ENCODE measurements around the gene JADE1. TPM values are rescaled to one million over a fixed set of nuclear protein-coding genes. Genes with fewer than 3 reads are reported as not detected.

The JADE1 gene
- total and polyA plus RNA-seq, 4 donors, result 5.0 to 17.6 (median 10.5) TPM

- H3K4me1 ChIP-seq (ENCODE audit: control insufficient read depth in 4 of 4, insufficient read depth in 4 of 4, low read length in 3 of 4), result no peaks in the 10 kb centered on the region
- no peaks in the 10 kb centered on the region for H3K36me3 ChIP-seq (ENCODE audit: control insufficient read depth in 4 of 4, insufficient read depth in 3 of 4, low read depth in 1 of 4, low read length in 3 of 4)
- H3K9ac ChIP-seq (ENCODE audit: low read depth in 1 of 2, low read length in 2 of 2), result no peak overlapping the region
- no peaks in the 10 kb centered on the region for H3K27me3 ChIP-seq (ENCODE audit: control insufficient read depth in 4 of 4, insufficient read depth in 4 of 4, low read length in 3 of 4)
- H3K27ac ChIP-seq (ENCODE audit: low read depth in 1 of 2, low read length in 2 of 2), result no peak overlapping the region
- TF ChIP-seq FOXA1 (IDR thresholded peaks at IDR 0.05) (no peak), JUND (IDR thresholded peaks at IDR 0.05) (no peak), FOXA2 (IDR thresholded peaks at IDR 0.05) (no peak), HNF4A (conservative IDR thresholded peaks at IDR 0.05) (no peak), TAF1 (conservative IDR thresholded peaks at IDR 0.05) (no peak), EGR1 (IDR thresholded peaks at IDR 0.05; ENCODE audit: low read depth in 2 of 2) (no peak), GABPA (IDR thresholded peaks at IDR 0.05 in 1 of 2, conservative IDR thresholded peaks at IDR 0.05 in 1 of 2) (no peak), ZBTB33 (IDR thresholded peaks at IDR 0.05) (no peak), HNF4G (IDR thresholded peaks at IDR 0.05) (no peak), MAX (IDR thresholded peaks at IDR 0.05) (no peak), REST (IDR thresholded peaks at IDR 0.05) (no peak), NR2F2 (IDR thresholded peaks at IDR 0.05) (no peak), CTCF (IDR thresholded peaks at IDR 0.05; ENCODE audit: low read depth, low read length, missing input control) (no peak)
- H3K9me3 ChIP-seq (ENCODE audit: control insufficient read depth in 4 of 4, low read length in 3 of 4), result no peaks in the 10 kb centered on the region
- 71% methylated on average over 3 of the region's 3 CpGs for WGBS
- DNase-seq (ENCODE audit: low spot score), result no peak
- H3K4me3 ChIP-seq (ENCODE audit: low read depth in 1 of 3, low read length in 3 of 3), result no peak overlapping the region
These were observed 38.7 kb upstream of the JADE1 start for GRCh38 chr4:128770807-128771206.

- WGBS, result 97% methylated on average over 2 of the region's 2 CpGs
These were observed 34.0 kb upstream of the JADE1 start for GRCh38 chr4:128775477-128775876.

More at GRCh38 chr4:128775477-128775876, 34.0 kb upstream of the JADE1 start:
- no peak for TF ChIP-seq SP1 (IDR thresholded peaks at IDR 0.05)
- TF ChIP-seq RXRA (IDR thresholded peaks at IDR 0.05), result no peak
- no peak for TF ChIP-seq HNF4A (conservative IDR thresholded peaks at IDR 0.05)
- TF ChIP-seq GABPA (IDR thresholded peaks at IDR 0.05 in 1 of 2, conservative IDR thresholded peaks at IDR 0.05 in 1 of 2), result no peak
- Histone ChIP-seq H3K9ac (ENCODE audit: low read depth in 1 of 2, low read length in 2 of 2) (no peak overlapping the region), H3K36me3 (ENCODE audit: control insufficient read depth in 4 of 4, insufficient read depth in 3 of 4, low read depth in 1 of 4, low read length in 3 of 4) (no peaks in the 10 kb centered on the region), H3K4me1 (ENCODE audit: control insufficient read depth in 4 of 4, insufficient read depth in 4 of 4, low read length in 3 of 4) (no peaks in the 10 kb centered on the region), H3K27ac (ENCODE audit: low read depth in 1 of 2, low read length in 2 of 2) (no peak overlapping the region), H3K27me3 (ENCODE audit: control insufficient read depth in 4 of 4, insufficient read depth in 4 of 4, low read length in 3 of 4) (no peaks in the 10 kb centered on the region), H3K9me3 (ENCODE audit: control insufficient read depth in 4 of 4, low read length in 3 of 4) (no peaks in the 10 kb centered on the region), H3K4me3 (ENCODE audit: low read depth in 1 of 3, low read length in 3 of 3) (no peak overlapping the region)
- no peak for DNase-seq (ENCODE audit: low spot score)
